NK-92 treated with Interleukin-12 subunit alpha and Interleukin-12 subunit beta, amount 100 ng/mL, for 24 hours (cell line): ENCODE data around the gene NAA40.

ENCODE experiments used
- DNase-seq: peaks from one replicate; lab custom pipeline; 2025; lab: John Stamatoyannopoulos, UW

Gene NAA40

GRCh38 chr11:63938479-63939396, at the start of gene NAA40:
Gene NAA40, plus strand, starts transcription at chr11:63939002. Its CDS starts 95 bp downstream, at chr11:63939097.
- DNase-seq, result peak; percentile 99

DNA sequence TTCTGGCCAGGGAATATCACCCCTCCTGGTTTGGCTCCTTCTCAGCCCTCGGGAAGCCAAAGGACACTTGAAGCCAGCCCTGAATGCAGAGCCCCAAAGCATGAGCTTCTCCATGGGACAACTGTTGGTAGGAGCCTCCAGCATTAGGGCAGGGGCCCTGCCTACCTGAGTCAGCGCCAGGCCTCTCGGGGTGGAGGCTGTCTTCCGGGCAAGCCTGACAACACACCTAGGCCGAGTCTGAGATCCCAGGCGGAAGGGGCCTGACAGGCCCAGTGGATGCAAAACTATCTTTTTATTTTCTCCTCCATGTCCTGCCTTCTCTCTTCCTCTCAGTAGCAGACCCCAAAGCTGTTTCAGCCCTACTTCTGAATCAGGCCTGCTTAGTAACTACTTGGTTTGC, 49.5 kb upstream of the NAA40 start:
- DNase-seq, result no peak

DNA sequence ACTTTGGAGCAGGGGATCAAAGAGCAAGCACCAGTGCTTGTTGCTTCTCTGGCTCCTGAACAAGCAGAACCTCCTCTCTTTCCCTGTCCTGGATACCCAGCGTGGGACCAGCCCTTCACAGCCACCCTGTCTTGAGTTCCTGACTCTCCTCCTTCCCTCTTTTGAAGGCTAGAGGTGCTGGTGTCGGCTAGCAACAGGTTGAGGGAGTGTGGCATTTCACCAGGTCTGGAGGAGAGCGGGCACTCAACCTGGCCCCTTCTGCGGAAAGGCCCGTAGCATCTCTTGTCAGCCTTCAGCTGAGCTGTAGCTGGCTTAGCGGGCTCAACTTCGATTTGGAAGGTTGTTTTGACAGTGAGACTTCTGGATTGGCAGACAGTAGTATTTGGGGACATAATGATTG, 48.4 kb upstream of the NAA40 start:
- no peak for DNase-seq

DNA sequence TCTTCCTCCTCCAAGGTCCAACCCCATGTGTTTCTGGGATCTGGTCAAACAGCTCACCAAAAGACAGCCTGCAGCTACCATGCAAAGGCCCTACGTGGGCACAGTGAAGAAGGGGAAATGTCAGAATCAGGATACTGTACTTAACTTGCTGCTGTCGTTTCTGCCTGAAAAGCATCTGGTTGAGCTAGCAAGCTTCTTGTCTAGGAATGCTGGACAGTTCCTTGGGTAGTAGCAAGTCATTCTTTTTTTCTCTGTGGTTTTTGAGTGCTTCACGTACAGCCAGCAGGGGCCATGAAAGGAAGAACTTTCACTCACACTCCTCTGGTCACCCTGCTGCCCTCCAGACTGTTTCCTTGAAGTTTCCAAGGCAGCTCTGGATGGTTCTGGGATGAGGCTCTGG, 46.6 kb upstream of the NAA40 start:
- no peak for DNase-seq

DNA sequence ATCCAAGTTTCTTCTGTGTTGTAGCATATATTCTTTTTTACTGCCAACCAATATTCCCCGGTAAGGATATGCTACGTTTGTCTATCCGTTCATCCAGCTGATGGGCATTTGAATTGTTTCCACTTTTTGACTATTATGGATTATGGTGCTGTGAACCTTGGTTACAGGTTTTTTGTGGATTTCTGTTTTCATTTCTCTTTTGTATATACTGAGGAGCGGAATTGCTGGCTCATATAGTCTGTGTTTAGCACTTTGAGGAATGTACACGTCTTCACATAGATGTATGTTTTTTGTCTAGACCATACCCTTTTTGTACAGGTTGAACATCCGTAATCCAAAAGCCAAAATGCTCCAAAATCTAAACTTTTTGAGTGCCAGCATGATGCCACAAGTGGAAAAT, 45.4 kb upstream of the NAA40 start:
- no peak for DNase-seq

DNA sequence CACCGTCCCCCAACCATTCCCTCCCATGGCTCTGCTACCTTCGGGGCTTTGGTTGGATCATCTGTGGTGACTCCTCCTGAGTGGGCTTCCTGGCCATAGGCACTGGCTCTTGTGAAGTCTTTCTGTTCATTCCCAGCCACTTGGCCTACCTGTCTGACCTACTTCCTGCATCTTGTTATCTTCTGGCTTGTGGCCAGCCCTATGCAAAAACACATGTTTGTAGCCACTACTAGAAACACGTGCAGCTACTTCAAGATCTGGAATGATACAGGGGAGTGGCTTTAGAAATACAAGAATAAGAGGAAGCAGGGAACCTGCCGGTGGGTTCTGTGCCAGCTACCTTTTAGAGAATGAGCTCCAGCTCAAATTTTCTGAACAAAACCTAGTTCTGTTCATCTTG, 42.7 kb upstream of the NAA40 start:
- DNase-seq, result no peak

- no peak for DNase-seq
Measured at GRCh38 chr11:63897459-63898146, 41.2 kb upstream of the NAA40 start.

DNA sequence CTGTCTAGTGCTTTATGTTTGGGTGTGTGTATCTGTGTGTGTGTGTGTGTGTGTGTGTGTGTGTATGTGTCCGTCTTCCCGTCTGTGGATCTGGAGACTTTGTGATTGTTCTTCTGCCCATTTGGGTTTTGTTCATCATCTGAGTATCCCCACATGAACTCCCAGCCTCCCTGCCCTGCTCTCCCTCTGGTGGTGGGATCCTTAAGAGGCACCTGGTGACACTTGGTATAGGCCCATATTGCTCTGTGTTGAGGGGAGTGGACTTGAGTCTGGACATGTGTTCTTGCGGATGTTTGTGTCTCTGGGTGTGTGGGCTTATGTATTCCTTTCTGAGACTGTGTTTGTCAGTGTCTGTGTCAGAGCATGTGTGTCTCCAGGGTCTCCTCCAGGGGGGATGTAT, 37.1 kb upstream of the NAA40 start:
- no peak for DNase-seq

DNA sequence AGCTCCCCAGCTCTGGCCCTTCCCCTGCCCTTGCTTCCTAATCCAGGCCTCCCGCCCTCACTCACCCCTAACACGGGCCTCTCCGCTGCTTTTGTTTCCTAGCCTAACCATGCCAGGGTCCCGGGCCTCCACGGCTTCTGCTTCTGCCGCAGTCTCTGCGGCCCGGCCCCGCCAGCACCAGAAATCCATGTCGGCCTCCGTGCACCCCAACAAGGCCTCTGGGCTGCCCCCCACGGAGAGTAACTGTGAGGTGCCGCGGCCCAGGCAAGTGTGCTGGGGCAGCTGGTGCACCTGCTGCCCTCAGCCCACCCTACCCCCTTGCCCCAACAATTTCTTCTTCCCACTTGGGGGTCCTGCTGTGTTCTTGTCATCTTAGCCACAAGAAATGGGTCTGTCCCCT, 34.9 kb upstream of the NAA40 start:
- DNase-seq, result no peak

GRCh38 chr11:63904743-63905142, 34.1 kb upstream of the NAA40 start:
- DNase-seq, result no peak

- DNase-seq, result no peak
Measured at GRCh38 chr11:63905179-63905578, 33.6 kb upstream of the NAA40 start.

DNA sequence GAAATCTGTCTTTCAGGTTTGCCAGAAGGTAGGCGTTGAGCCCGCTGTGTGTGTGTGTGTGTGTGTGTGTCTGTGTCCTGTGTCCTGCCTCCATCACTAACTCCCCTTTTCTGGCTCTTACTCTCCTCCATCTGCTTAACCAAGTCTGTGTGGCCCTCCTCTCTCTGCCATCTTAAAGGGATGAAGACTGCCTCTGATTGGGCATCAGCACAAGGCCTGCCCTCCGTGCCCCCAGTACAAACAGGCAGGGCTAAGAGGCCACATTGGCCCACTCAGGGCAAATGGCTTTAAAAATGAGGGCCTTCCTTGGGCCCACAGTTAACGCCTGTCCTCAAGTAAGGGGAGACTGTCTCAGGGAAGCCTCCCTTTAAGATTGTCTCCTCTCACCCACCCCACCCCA, 32.7 kb upstream of the NAA40 start:
- no peak for DNase-seq

DNA sequence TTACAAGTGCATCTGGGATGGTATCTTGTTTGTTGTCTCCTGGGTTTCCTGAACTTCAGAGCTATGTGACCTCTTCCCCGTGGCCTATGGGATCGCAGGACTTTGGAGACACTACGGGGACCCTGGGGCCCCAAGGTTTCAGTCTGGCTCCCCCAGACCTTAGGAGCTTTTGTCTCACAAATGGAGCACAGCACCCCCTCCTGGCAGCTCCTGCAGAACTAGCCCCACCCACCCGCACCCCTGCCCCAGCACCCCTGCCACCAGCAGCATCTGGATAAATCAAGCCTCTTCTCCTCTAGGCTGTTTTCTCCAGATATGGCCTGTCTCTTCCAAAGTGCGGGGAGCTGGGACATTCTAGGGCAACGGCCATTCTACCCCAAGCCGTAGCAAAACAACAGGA, 32.2 kb upstream of the NAA40 start:
- DNase-seq, result no peak

DNA sequence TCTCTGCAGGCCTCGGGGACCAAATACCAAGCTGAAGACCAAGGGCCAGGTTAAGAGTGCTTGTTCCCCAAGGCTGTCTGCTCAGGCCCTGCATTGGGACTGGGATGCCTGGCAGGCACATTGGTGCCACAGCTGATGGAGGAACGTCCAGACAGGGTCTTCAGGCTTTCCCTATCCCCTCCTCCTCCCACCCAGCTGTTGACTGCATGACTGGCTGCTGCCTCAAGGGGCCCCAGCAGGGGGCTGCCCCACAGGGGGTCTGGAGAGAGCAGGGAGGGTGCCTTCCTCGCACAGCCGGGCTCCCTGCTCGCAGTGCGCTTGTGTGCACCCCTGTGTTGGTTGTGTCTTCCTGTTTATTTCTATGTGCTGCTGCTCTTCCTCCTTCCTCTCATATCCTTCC, 31.7 kb upstream of the NAA40 start:
- DNase-seq, result no peak

DNA sequence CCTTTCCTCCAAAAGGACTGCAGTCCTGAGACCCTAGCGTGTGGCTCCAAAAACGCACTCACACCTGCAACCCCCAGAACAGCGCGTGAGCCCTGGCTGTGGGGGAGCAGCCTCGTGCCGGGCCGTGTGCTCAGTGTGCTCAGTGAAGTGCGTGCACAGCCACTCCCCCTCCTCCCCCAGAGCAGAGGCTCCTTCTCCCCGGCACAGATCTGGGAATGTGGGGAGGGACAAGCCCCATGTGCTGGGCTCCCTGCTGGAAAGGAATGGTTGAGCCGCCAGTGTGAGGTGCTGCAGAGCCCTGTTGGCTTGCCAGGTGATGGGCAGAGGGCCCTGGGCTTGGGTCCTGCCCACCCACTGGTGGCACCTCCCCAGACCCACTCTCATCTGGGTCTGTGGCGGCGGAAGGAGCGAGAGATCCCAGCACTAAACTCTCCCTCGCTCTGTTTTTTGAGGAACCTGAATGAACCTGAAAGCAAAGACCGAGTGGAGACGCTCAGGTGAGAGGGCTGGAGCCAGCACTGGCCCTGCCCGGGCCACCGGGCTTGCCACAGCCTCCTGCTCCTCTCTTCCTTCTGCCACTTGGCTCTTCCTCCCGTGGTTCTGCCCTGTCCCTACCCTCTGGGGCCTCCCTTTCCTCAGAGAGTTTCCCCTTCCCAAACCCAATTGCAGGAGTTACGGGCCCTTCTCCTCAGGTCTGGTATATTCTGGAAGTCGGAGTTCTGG, 30.8 kb upstream of the NAA40 start:
- no peak for DNase-seq

- no peak for DNase-seq
Measured at GRCh38 chr11:63908631-63909401, 30.0 kb upstream of the NAA40 start.

- no peak for DNase-seq
Measured at GRCh38 chr11:63909591-63910506, 29.0 kb upstream of the NAA40 start.

DNA sequence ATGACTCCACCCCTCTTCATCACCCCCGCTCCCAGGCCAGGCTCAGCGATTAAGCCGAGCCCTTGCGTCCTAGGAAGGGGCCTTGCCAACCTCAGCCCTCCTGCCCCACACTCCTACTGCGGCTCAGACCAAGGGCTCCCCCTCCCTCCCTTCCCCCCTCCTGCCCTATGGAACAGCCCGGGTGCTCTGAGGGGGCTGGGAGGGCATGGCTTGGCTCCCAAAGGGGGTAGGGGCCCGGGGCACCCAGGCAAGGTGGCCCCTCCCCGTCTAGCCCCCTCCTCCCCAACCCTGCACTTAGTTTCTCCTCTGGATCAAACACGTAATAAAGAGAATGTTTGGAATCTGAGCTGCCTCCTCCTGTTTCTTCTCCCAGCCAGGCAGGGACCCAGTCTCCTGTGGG, 28.1 kb upstream of the NAA40 start:
- DNase-seq, result no peak

GRCh38 chr11:63911440-63911839, 27.4 kb upstream of the NAA40 start:
- DNase-seq, result no peak

- DNase-seq, result no peak
Measured at GRCh38 chr11:63911876-63912275, 26.9 kb upstream of the NAA40 start.

DNA sequence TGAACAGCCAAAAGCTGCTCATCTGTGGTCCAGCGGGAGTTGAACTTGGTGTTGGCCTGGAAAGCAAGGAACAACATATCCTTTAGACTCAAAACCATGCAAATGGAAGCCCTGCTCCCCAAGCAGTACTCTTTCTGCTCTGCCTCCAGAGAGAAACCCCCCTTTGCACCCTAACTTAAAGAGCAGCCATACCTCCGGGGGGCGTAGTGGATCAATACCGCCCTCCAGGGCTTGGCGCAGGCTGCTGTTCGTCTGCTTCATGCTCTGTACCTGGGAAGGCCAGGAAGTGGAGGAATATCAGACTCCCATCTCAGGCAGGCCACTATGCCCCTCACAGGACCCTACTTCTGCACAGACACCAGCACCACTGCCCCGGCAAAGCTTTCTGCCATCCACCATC, 26.1 kb upstream of the NAA40 start:
- DNase-seq, result no peak
